H9 (cell line): Measurements from ENCODE around the gene TMEM167B. TPM values are rescaled to one million over a fixed set of nuclear protein-coding genes. Genes with fewer than 3 reads are reported as not detected.

Experiments
- DNase-seq: peaks from one replicate; pipeline ENCODE4 v3.0.0-alpha.2; 2017
- H2AFZ ChIP-seq: one replicate; pipeline ENCODE4 v1.6.1; 2013; ENCODE audit warnings: mild to moderate bottlenecking, low read length, control low read depth, moderate library complexity
- H2AK5ac ChIP-seq: 2 replicates; pipeline ENCODE4 v1.6.1; 2013; ENCODE audit warnings: low read length, control low read depth, mixed read lengths; ENCODE audit not compliant: insufficient read length
- H2BK120ac ChIP-seq: one replicate; pipeline ENCODE4 v1.6.1; 2013; ENCODE audit warnings: low read depth, mild to moderate bottlenecking, low read length, control low read depth, inconsistent platforms; ENCODE audit not compliant: poor library complexity, severe bottlenecking
- H2BK12ac ChIP-seq: 2 replicates; pipeline ENCODE4 v1.6.1; 2013; ENCODE audit warnings: low read length, control low read depth, mixed read lengths, low read depth; ENCODE audit not compliant: insufficient read length
- H2BK15ac ChIP-seq: 2 replicates; pipeline ENCODE4 v1.6.1; 2013; ENCODE audit warnings: low read depth, low read length, control low read depth
- H2BK20ac ChIP-seq: one replicate; pipeline ENCODE4 v1.6.1; 2013; ENCODE audit warnings: low read depth, mild to moderate bottlenecking, low read length, control low read depth, inconsistent platforms; ENCODE audit not compliant: poor library complexity, severe bottlenecking
- H2BK5ac ChIP-seq: 2 replicates; pipeline ENCODE4 v1.6.1; 2013; ENCODE audit warnings: low read length, control low read depth, mixed read lengths; ENCODE audit not compliant: insufficient read length
- H3K14ac ChIP-seq: 2 replicates; pipeline ENCODE4 v1.6.1; 2013; ENCODE audit warnings: low read length, control low read depth; ENCODE audit not compliant: insufficient read depth
- H3K18ac ChIP-seq: 2 replicates; pipeline ENCODE4 v1.6.1; 2013; ENCODE audit warnings: low read depth, mild to moderate bottlenecking, mixed read lengths, low read length, control low read depth; ENCODE audit not compliant: insufficient read length
- H3K23ac ChIP-seq: 2 replicates; pipeline ENCODE4 v1.6.1; 2013; ENCODE audit warnings: low read length, control low read depth, mixed read lengths, low read depth; ENCODE audit not compliant: insufficient read length
- H3K23me2 ChIP-seq: 2 replicates; pipeline ENCODE4 v1.6.1; 2013; ENCODE audit warnings: low read depth, mild to moderate bottlenecking, mixed read lengths, low read length, control low read depth; ENCODE audit not compliant: insufficient read length, poor library complexity, severe bottlenecking
- H3K27ac ChIP-seq: 2 replicates; pipeline ENCODE4 v1.5.1; 2013; ENCODE audit warnings: low read length, control low read depth, mixed read lengths, low read depth; ENCODE audit not compliant: insufficient read length
- H3K27me3 ChIP-seq: 2 replicates; pipeline ENCODE4 v1.6.1; 2013; ENCODE audit warnings: low read length, control low read depth, inconsistent platforms; ENCODE audit not compliant: insufficient read depth
- H3K4ac ChIP-seq: 2 replicates; pipeline ENCODE4 v1.6.1; 2013; ENCODE audit warnings: low read depth, mild to moderate bottlenecking, control low read depth, inconsistent platforms, low read length, moderate library complexity
- H3K4me1 ChIP-seq: 2 replicates; pipeline ENCODE4 v1.6.1; 2013; ENCODE audit warnings: low read length, control low read depth, inconsistent platforms; ENCODE audit not compliant: insufficient read depth
- H3K4me2 ChIP-seq: 2 replicates; pipeline ENCODE4 v1.6.1; 2013; ENCODE audit warnings: low read length, control low read depth, mixed read lengths; ENCODE audit not compliant: insufficient read length, insufficient read depth
- H3K56ac ChIP-seq: 2 replicates; pipeline ENCODE4 v1.6.1; 2013; ENCODE audit warnings: low read depth, mild to moderate bottlenecking, mixed read lengths, low read length, control low read depth; ENCODE audit not compliant: insufficient read length
- H3K79me1 ChIP-seq: 2 replicates; pipeline ENCODE4 v1.6.1; 2013; ENCODE audit warnings: low read depth, mild to moderate bottlenecking, moderate library complexity, low read length, control low read depth, inconsistent platforms; ENCODE audit not compliant: insufficient read depth, poor library complexity, severe bottlenecking
- H3K79me2 ChIP-seq: 2 replicates; pipeline ENCODE4 v1.6.1; 2013; ENCODE audit warnings: low read length, control low read depth, inconsistent platforms; ENCODE audit not compliant: insufficient read depth
- H3K9ac ChIP-seq: 2 replicates; pipeline ENCODE4 v1.6.1; 2013; ENCODE audit warnings: low read length, control low read depth, mixed read lengths; ENCODE audit not compliant: insufficient read length; ENCODE audit errors: extremely low read depth
- H3K9me3 ChIP-seq: one replicate; pipeline ENCODE4 v1.6.1; 2013; ENCODE audit warnings: low read depth, low read length, inconsistent platforms; ENCODE audit not compliant: control insufficient read depth
- H3T11ph ChIP-seq: one replicate; pipeline ENCODE4 v1.6.1; 2013; ENCODE audit warnings: mild to moderate bottlenecking, low read length, control low read depth, inconsistent platforms
- H4K20me1 ChIP-seq: one replicate; pipeline ENCODE4 v1.6.1; 2013; ENCODE audit not compliant: control insufficient read depth, insufficient read length, insufficient read depth
- H4K5ac ChIP-seq: 2 replicates; pipeline ENCODE4 v1.6.1; 2013; ENCODE audit warnings: low read depth, mild to moderate bottlenecking, mixed read lengths, low read length, control low read depth; ENCODE audit not compliant: insufficient read length
- H4K8ac ChIP-seq: replicated peaks from 2 replicates; pipeline ENCODE4 v1.6.1; 2013; ENCODE audit warnings: low read length, control low read depth, mixed read lengths, low read depth; ENCODE audit not compliant: insufficient read length
- H4K91ac ChIP-seq: 2 replicates; pipeline ENCODE4 v1.6.1; 2013; ENCODE audit warnings: low read depth, mild to moderate bottlenecking, moderate library complexity, mixed read lengths, low read length, control low read depth; ENCODE audit not compliant: insufficient read length
- H3K27ac Mint-ChIP-seq, 3 experiments: 2 replicates in 2 of 3; 3 replicates in 1 of 3; pipeline ENCODE4 v1.8.0; 2020 to 2021; ENCODE audit warnings: mixed read lengths in 3 of 3, mild to moderate bottlenecking in 1 of 3, moderate library complexity in 1 of 3
- H3K27me3 Mint-ChIP-seq: 2 replicates; pipeline ENCODE4 v1.8.0; 2021; ENCODE audit warnings: low read depth, mild to moderate bottlenecking, moderate library complexity, mixed read lengths
- H3K36me3 Mint-ChIP-seq, 3 experiments: 2 replicates in 2 of 3; 3 replicates in 1 of 3; pipeline ENCODE4 v1.8.0; 2020 to 2021; ENCODE audit warnings: low read depth in 3 of 3, mixed read lengths in 3 of 3; ENCODE audit not compliant: insufficient read depth in 1 of 3
- H3K4me1 Mint-ChIP-seq, 2 experiments: 2 replicates each; pipeline ENCODE4 v1.8.0; 2020; ENCODE audit warnings: mixed read lengths in 2 of 2
- H3K4me3 Mint-ChIP-seq, 2 experiments: 2 replicates in 1 of 2; 3 replicates in 1 of 2; pipeline ENCODE4 v1.8.0; 2020 to 2021; ENCODE audit warnings: mild to moderate bottlenecking in 2 of 2, mixed read lengths in 2 of 2, moderate library complexity in 1 of 2
- H3K9me3 Mint-ChIP-seq, 2 experiments: 2 replicates in 1 of 2; 3 replicates in 1 of 2; pipeline ENCODE4 v1.8.0; 2020; ENCODE audit warnings: mild to moderate bottlenecking in 2 of 2, mixed read lengths in 2 of 2, moderate library complexity in 1 of 2
- WGBS: extraction: QIAGEN DNeasy Blood & Tissue Kit; methylation state at CpG from one replicate; pipeline ENCODE4 v1.1.7; 2013; ENCODE audit warnings: missing lambda C conversion rate, low lambda C conversion rate, mixed read lengths; ENCODE audit not compliant: insufficient read length; ENCODE audit errors: extremely low coverage; 5-methylcytosine and 5-hydroxymethylcytosine counted together
- total RNA-seq: library from RNA; stranded (reverse); gene quantifications from 2 replicates; pipeline ENCODE4 v1.2.1, GENCODE V29; 2021
- TF ChIP-seq, protein P1 (sequence below): fragments of 200-600 bp; sonication (generic); conservative IDR thresholded peaks from 3 replicates; pipeline ENCODE4 v1.8.0; 2021; ENCODE audit warnings: antibody characterized with exemption, mild to moderate bottlenecking

Gene TMEM167B
- total RNA-seq, 1 experiment from 2014 or later: 13.9 TPM

DNA sequence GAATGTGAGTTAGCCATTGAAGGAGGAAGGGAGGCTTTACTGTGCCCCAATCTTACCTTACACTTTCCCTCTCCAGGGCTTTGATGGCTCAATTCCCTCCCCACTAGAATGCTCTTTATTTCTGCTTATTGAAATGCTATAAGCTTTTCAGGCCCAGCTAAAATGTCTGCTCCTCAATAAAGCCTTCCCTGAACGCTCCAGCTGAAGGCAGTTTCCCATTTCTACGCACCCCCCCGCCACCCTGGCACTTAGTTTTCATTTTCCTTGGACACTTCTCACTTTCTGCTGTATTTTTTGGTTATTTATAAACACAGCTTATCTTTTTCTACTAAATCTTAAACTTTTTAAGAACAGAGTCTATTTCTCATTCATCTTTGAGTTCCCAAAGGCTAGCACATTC, 7.1 kb upstream of the TMEM167B start:
- Histone ChIP-seq H2BK15ac (no peak overlapping the region), H4K8ac (no peak overlapping the region), H3K4me1 (peaks cover 2% of the 10 kb centered on the region; the same call in 1 of the 2 replicates), H4K91ac (no peak overlapping the region), H3T11ph (no peak overlapping the region), H3K27ac (no peak overlapping the region), H3K79me1 (no peaks in the 10 kb centered on the region), H2BK5ac (no peak overlapping the region), H3K9me3 (no peaks in the 10 kb centered on the region), H3K4me2 (no peak overlapping the region), H3K4ac (no peak overlapping the region), H3K79me2 (no peaks in the 10 kb centered on the region), H2BK12ac (no peak overlapping the region), H2AK5ac (no peak overlapping the region), H4K20me1 (no peaks in the 10 kb centered on the region), H3K23ac (no peak overlapping the region), H3K56ac (no peak overlapping the region), H2BK120ac (no peak overlapping the region), H3K18ac (no peak overlapping the region), H2BK20ac (no peak overlapping the region), H3K23me2 (no peaks in the 10 kb centered on the region), H3K14ac (no peak overlapping the region), H4K5ac (no peak overlapping the region), H3K27me3 (no peaks in the 10 kb centered on the region), H3K9ac (no peak overlapping the region), H2AFZ (no peak overlapping the region)
- Mint-ChIP-seq H3K4me1 (peaks cover 24% of the 10 kb centered on the region in 2 experiments), H3K27ac (no peak overlapping the region), H3K36me3 (peaks cover 0 to 1% (median 0%) of the 10 kb centered on the region in 3 experiments; a peak in 1 of 7 replicates), H3K9me3 (peaks cover 0 to 3% of the 10 kb centered on the region in 2 experiments; a peak in 1 of 5 replicates), H3K27me3 (no peaks in the 10 kb centered on the region), H3K4me3 (no peak overlapping the region)
- no peak for DNase-seq
- TF ChIP-seq, protein P1, sequence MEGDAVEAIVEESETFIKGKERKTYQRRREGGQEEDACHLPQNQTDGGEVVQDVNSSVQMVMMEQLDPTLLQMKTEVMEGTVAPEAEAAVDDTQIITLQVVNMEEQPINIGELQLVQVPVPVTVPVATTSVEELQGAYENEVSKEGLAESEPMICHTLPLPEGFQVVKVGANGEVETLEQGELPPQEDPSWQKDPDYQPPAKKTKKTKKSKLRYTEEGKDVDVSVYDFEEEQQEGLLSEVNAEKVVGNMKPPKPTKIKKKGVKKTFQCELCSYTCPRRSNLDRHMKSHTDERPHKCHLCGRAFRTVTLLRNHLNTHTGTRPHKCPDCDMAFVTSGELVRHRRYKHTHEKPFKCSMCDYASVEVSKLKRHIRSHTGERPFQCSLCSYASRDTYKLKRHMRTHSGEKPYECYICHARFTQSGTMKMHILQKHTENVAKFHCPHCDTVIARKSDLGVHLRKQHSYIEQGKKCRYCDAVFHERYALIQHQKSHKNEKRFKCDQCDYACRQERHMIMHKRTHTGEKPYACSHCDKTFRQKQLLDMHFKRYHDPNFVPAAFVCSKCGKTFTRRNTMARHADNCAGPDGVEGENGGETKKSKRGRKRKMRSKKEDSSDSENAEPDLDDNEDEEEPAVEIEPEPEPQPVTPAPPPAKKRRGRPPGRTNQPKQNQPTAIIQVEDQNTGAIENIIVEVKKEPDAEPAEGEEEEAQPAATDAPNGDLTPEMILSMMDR: no peak
- WGBS: no CpG with 5 or more reads among the region's 3 CpGs
